Stimulated activated CD4-positive, alpha-beta T cell treated with anti-CD3 and anti-CD28 coated beads, Interleukin-1b, Interleukin-23, amount 100 ng/mL, for 24 hours (primary cell): ENCODE data around the gene RAB11FIP2.
A peak's percentile ranks its signal among the peaks of the same experiment; 100 is the strongest.
"Not testable (repeated sequence)": the region's sequence is repeated elsewhere in the genome, so short reads cannot be mapped to it uniquely, and the experiment has no call there.

Experiments used
- DNase-seq, 4 experiments: peaks; one replicate each; pipeline ENCODE4 v3.0.0-alpha.2; 2020; ENCODE audit warnings: low read depth in 4 of 4, low spot score in 1 of 4

RAB11FIP2 gene, protein sequence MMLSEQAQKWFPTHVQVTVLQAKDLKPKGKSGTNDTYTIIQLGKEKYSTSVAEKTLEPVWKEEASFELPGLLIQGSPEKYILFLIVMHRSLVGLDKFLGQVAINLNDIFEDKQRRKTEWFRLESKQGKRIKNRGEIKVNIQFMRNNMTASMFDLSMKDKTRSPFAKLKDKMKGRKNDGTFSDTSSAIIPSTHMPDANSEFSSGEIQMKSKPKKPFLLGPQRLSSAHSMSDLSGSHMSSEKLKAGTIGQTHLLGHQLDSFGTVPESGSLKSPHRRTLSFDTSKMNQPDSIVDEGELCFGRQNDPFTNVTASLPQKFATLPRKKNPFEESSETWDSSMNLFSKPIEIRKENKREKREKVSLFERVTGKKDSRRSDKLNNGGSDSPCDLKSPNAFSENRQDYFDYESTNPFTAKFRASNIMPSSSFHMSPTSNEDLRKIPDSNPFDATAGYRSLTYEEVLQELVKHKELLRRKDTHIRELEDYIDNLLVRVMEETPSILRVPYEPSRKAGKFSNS

GRCh38 chr10:118046395-118047156, at the start of gene RAB11FIP2:
Gene RAB11FIP2, minus strand, starts transcription at chr10:118046941. Its CDS starts 778 bp downstream, at chr10:118046163.
- peak; percentile 90 to 93 (median 92) for DNase-seq

- no peak for DNase-seq
Measured at GRCh38 chr10:118096022-118096421, 49.3 kb upstream of the RAB11FIP2 start.

DNA sequence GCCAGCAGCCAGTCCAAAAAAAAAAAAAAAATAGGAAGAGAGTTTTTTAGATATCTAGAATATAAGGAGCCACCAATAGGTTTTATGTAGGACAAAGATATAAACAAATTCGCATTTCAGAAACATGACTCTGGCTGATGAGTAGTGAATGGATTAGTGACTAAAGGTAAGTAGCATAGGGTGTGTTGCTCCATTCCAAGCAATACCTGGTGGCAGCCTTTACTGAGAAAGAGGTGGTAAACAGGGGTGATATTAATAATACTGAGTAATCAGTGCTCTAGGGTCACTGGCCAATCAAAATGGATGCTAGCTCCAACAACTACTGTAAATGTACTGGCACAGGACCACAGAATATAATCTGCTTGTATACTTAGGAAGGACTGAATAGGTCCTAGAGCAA, 45.5 kb upstream of the RAB11FIP2 start:
- DNase-seq = no peak

DNA sequence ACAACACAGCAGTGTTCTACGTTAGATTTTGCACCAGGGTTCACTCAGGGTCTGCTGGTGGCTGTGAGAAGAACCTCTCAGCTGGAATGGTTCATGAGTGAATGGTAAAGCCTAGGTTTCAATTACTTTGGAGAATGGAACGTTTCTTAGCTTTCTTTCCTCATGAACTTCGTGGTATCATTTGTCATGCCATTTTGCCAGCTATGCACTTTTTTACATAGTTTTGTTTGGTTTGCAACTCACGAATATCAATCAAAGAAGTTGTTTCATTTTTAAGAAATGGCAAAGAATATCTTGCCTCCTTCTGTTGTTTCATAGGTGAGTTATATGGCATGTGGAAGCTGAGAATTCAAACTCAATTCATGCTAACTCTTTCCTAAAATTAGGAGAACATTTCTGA, 34.1 kb upstream of the RAB11FIP2 start:
- DNase-seq = no peak

DNA sequence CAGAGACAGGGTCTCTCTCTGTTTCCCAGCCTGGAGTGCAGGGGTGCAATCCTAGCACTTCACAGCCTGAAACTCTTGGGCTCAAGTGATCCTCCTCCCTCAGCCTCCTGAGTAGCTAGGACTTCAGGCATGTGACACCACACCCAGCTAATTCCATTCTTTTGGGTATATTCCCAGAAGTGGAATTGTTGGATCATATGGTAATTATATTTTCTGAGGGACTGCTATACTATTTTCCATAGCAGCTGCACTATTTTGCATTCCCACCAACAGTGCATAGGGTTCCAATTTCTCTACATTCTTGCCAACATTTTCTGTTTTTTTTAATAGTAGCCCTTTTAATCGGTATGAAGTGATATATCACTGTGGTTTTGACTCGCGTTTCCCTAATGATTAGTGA, 30.0 kb upstream of the RAB11FIP2 start:
- DNase-seq = no peak

- DNase-seq = no peak
Measured at GRCh38 chr10:118072840-118073239, 26.1 kb upstream of the RAB11FIP2 start.

DNA sequence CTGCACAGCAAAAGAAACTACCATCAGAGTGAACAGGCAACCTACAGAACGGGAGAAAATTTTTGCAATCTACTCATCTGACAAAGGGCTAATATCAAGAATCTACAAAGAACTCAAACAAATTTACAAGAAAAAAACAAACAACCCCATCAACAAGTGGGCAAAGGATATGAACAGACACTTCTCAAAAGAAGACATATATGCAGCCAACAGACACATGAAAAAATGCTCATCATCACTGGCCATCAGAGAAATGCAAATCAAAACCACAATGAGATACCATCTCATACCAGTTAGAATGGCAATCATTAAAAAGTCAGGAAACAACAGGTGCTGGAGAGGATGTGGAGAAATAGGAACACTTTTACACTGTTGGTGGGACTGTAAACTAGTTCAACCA, 20.6 kb upstream of the RAB11FIP2 start:
- DNase-seq = not testable (repeated sequence)

- no peak for DNase-seq
Measured at GRCh38 chr10:118062798-118063238, 16.1 kb upstream of the RAB11FIP2 start.

DNA sequence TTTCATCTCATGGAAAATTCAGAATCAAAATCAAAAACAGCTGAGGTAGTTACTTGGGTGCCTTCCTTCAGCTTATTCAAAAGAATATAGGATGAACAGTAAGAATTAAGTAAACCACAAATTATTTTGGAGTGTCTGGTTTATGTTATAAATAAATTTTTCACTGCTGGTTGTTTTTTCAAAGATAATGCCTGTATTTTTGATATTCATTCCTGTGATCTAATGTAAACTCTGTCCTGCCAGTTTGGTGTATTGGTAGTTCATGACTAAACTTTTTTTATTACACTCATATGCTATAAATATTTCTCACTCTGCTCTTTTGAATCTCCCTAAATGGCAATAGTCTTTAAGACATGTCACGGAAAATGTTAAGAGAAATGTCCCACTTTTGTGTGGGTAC, 11.6 kb upstream of the RAB11FIP2 start:
- no peak for DNase-seq

- DNase-seq = no peak
Measured at GRCh38 chr10:118057361-118057760, 10.6 kb upstream of the RAB11FIP2 start.

DNA sequence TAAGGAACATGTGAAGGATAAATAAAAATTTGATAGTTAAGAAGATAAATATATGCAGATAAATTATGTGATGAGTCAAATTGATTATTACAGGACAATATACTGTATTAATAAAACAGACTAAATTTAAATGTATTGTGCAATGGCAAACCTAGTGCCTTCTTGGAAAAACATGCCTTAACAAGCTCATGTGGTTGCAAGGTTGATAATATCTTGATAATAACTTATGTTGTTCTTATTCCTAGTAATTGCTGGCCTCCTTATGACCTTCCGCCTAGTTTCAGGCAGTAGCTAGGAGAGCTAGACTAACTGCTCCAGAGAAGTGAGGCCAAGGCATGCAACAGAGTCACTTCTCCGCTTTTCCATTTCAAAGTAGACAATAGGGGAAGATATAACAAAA, 7.6 kb upstream of the RAB11FIP2 start:
- DNase-seq = no peak

DNA sequence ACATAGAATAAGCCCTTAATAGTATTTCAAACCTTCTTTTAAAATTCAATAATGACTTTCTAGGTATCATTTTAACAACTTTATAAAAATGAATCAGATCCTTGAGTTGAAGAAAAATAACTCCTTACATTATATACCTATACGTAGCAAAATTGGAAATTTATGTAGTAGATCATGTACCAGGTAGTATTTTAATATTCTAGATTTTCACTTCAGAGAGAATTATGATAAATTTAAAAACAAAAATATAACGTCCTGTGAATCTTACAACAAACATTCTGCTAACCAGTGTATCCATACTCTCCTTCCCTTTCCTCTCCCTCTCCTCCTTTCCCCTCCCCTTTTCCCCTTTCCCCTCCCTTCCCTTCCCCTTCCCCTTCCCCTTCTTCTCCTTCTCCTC, 6.1 kb upstream of the RAB11FIP2 start:
- no peak for DNase-seq

DNA sequence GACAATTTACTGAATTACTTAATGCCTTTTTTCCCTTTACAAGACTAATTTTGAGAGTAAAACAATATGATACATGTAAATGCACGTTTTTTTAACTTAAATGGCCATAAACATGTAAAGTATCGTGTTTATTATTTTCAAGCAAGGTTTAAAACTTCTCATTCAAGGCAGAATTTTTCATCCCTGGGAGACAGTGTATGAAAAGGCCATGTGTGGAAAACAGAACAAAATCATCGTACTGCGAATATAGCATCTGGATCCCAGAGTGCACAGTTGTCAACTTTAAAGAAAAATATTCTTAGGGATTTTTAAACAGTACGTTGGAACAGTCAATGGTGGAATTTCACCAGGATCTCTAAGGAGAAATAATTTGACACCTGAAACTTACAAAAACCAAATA, 1.1 kb upstream of the RAB11FIP2 start:
- no peak for DNase-seq

- DNase-seq = no peak
Measured at GRCh38 chr10:118047157-118047719, 497 bp upstream of the RAB11FIP2 start.

DNA sequence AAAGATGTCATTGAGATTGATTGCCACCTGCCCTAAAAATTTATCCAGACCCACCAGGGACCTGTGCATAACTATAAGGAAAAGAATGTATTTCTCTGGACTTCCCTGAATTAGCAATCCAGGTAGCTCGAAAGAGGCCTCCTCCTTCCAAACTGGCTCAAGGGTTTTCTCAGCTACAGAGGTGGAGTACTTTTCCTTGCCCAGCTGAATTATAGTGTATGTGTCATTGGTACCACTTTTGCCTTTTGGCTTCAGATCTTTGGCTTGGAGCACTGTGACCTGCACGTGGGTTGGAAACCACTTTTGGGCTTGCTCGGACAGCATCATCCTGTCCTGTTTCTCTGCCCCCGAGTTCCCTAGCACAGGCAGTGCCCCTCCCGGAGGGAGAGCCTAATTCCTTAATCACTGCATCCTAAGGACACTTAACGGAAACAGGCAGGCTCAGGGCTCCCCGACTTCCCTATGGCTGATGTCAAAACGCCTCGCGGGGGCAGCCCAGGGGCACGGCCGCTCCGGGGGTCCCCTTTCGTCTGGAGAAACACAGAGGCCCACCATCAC, 825 bp downstream of the RAB11FIP2 start:
- peak in 1 of 4 experiments; percentile 14 for DNase-seq

- DNase-seq = no peak
Measured at GRCh38 chr10:118045158-118045836, 1.4 kb downstream of the RAB11FIP2 start.

GRCh38 chr10:118042827-118043242, 3.9 kb downstream of the RAB11FIP2 start:
- no peak for DNase-seq

DNA sequence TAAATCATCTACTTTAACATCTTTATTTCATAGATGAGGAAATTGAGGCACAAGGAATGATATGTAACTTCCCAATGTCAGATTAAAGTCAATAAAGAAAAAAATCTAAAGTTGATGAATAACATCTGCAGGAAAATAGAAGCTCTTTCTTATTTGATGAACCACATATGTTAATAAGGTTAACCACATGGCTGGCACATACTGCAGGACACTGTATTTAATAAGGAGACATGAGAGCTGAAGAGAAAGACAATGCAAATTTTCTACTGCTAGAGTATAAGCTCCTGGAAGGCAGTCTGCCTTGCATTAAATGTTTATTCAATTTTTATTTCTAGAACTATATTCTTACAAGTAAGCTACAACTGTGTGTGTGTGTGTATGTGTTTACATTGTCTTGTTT, 4.4 kb downstream of the RAB11FIP2 start:
- no peak for DNase-seq

GRCh38 chr10:118041316-118041715, 5.4 kb downstream of the RAB11FIP2 start:
- no peak for DNase-seq

DNA sequence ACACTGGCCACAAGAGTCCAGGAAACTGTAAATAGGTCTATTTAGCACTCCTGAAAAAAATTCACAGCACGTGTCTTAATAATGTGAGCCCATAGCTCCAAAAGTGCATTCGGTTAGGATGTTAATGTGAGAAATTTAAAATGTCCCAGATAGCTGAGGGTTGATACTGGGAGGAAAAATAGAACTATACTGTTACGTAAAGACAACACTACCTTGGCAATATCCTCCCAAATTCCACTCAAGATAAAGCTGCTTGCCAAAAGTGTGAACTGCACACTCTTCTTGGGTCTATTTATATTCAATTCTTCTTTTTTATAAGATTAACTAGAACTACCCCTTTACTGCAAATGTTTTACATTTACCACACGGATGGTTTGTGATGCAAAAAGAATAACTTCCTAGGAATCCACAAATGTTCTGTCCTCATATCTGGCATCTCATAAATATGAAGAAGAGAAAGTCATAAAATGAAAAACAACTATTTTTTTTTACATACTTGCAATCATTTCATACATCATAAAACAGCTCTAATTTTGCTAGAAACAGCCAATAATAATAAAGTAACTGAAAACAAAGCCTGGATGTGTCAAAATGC, 10.4 kb downstream of the RAB11FIP2 start:
- no peak for DNase-seq
